Eye (tissue), 1 donor: Measurements from ENCODE around the gene CPB1.
"Not testable (repeated sequence)": the region's sequence is repeated elsewhere in the genome, so short reads cannot be mapped to it uniquely, and the experiment has no call there.

Experiments used
- DNase-seq: peaks from one replicate; pipeline ENCODE4 v3.0.0-alpha.2; 2015

Gene CPB1

GRCh38 chr3:148827585-148827984 lies at the start of gene CPB1:
Gene CPB1, plus strand, starts transcription at chr3:148827811. Its CDS starts 13 bp downstream, at chr3:148827824.
- no peak for DNase-seq

DNA sequence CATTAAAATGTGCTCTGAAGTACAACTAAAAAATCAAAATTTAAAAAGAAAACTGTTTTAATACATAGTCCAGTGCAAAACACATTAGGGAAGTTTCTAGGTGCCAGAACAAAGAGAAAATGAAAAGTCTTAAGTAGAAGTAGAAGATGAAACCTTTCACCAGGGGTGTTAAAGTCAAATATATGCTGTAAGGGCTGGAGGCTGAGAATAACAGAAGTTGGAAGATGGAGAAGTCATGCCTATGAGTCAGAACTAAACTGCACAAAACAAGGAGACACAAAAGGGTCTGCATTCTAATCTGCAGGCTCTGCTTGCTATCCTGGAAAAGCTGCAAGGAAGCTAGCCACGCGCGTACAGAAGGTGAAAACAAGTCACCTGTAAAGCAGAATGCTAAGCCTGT lies 48.7 kb upstream of the CPB1 start:
- no peak for DNase-seq

GRCh38 chr3:148785026-148785425 lies 42.6 kb upstream of the CPB1 start:
- not testable (repeated sequence) for DNase-seq

DNA sequence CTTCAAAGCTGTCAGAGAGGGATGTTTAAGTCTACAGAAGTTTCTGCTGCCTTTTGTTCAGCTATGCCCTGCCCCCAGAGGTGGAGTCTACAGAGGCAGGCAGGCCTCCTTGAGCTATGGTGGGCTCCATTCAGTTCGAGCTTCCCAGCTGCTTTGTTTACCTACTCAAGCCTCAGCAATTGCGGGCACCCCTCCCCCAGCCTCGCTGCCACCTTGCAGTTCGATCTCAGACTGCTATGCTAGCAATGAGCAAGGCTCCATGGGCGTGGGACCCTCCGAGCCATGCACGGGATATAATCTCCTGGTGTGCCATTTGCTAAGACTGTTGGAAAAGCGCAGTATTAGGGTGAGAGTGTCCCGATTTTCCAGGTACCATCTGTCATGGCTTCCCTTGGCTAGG lies 41.5 kb upstream of the CPB1 start:
- DNase-seq, result not testable (repeated sequence)

GRCh38 chr3:148789146-148789545 lies 38.5 kb upstream of the CPB1 start:
- DNase-seq, result peak; percentile 94

DNA sequence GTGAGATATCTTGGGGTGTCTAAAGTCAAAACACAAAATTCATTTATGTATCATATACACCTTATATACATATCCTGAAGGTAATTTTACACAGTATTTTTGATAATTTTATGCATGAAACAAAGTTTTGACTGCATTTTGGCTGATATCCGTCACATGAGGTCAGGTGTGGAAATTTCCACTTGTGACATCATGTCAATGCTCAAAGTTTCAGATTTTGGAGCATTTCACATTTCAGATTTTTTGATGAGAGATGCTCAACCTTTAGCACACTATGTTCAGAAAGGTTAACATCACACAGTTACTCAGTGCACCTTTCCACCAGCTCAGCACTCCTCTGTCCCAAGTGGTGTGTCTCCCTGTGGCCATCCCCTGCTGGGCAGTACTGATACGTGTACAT lies 37.7 kb upstream of the CPB1 start:
- DNase-seq, result peak; percentile 24

- DNase-seq, result no peak
These were observed 37.2 kb upstream of the CPB1 start for GRCh38 chr3:148790370-148790769.

DNA sequence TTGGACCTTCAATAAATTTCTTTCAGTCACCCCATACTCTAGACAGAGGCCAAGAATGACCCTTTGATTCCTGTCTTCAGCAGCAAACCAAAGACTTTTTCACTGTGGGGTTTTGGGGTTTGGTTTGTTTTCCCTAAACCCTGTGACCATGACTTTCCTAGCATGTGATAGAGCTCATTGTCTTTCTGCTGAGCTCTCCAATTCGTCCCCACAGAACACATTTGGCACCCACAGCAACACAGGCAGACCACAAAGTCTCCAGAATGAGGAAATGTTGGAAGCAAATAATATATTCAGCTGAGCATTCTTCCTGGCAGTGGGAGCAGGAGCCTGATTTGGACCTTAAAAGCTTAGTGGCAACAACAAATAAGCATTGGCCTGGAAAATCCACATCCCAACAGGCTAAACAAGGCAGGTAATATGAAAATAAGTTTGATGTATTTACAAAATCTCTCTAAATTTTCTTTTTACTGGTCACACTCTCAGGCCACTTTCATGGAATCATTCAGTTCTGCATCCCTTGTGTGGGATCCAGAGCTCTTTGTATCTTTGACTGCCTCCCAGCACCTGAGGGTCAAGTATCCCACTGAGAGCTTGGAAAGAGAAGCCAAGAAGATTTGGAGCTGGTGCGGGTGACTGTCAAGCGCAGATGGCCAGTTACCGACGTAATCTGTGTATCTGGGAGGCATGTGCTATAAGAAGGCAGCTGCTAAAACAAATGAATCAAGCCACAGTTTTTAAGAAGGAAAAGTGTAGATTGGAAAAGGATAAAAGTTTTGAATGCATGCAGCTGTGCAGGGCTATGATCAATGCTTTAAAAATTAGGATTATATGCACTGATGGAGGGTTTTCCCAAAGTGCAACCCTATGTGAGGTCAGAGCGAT lies 36.5 kb upstream of the CPB1 start:
- peak; percentile 84 for DNase-seq

DNA sequence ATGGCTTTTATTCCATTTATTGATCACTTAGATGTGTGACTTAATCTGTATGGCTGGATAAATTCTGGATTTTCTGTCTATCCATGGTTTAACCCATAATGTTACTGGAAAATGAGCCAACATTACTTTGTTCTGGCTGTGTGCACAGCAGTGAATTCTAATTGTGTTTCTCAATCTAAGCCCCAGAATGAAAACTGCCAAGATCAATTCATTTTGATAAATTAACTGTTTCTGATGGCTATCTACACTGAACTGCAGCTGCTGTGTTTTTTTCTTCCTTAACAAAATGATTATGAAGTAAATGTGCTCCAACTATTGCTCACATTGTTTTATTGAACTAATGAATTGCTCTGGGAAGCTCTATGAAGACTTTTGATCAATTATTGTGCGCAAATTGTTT lies 35.7 kb upstream of the CPB1 start:
- DNase-seq, result peak; percentile 72

- peak; percentile 75 for DNase-seq
These were observed 35.1 kb upstream of the CPB1 start for GRCh38 chr3:148792516-148792915.

- DNase-seq, result no peak
These were observed 30.8 kb upstream of the CPB1 start for GRCh38 chr3:148796799-148797198.

GRCh38 chr3:148797795-148798194 lies 29.8 kb upstream of the CPB1 start:
- no peak for DNase-seq

DNA sequence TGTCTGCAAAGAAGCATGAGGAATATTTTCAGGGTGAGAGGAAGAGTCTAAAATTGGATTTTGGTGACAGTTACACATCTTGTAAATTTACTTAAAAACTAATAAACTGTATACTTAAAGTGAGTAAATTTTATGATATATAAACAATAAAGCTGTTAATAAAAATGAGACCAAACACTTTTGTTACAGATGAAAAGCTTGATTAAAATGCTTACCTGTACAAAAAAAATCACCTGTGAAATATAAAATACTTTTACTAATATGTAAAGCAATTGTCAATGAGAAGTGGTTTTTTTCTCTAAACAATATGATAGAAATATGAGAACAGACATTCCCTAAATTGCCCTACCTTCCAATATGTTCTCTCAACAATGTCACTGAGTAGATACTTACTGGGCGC lies 27.2 kb upstream of the CPB1 start:
- no peak for DNase-seq

GRCh38 chr3:148809835-148810234 lies 17.8 kb upstream of the CPB1 start:
- no peak for DNase-seq

- DNase-seq, result peak; percentile 56
These were observed 12.1 kb upstream of the CPB1 start for GRCh38 chr3:148815316-148816110.

- DNase-seq, result no peak
These were observed 11.2 kb upstream of the CPB1 start for GRCh38 chr3:148816427-148816826.

GRCh38 chr3:148816981-148817525 lies 10.6 kb upstream of the CPB1 start:
- peak; percentile 27 for DNase-seq

DNA sequence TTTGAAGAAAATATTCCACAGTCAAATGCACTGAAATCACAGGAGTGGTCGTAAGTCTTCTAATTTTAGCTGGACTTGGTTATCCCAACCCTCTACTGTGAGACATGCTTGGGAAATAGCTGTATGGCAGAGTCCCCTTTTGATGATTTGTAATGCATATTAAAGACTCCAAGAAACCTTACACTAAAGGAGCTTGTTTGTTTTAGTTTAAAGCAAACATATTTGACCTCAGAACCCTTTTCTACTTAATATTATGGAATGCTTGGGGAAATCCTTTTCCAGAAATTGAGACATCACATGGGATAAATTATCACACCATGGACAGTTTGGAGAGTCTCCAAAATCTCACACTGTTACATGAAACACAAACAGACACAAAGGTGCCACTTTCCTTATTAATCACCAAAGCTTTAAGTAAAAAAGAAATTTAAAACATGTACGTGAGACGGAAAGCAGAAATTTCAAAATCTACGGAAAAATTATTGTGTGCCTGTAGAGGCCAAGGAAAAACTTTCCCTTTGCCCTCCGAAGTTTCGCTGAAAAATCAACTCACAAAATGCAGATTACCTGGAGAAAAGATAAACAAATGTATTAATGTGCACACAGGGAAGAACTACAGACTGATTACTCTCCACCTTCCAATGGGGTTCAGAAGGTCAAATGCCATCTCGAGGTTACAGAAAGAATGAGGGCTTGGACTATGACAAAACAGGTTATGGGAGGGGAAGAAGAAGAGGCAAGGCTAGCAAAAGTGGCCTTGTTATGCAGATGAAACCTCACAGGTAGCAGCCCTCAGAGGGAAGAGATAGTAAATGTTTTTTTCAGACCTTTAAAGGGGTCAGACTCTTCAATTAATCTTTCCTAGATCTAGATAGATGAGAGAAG lies 7.0 kb upstream of the CPB1 start:
- no peak for DNase-seq

GRCh38 chr3:148823026-148823425 lies 4.6 kb upstream of the CPB1 start:
- DNase-seq, result no peak

DNA sequence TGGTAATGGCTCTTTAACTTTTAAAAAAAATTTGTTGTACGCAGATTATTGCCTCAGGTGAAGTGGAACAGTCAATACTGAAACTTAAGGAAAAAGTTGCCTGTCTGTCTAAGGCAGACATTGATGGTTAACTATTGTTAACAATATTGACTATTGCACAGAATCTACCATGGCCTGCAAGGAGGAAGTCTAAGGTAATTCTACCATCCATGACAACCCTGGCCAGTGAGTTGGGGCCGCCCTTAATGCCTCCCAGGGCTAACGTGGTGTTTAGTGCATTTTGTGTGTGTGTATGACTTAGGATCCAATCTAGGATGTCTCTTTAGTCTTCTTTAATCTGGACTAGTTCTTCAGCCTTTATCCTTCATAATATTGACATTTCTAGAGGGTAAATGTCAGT lies 2.1 kb upstream of the CPB1 start:
- DNase-seq, result no peak

DNA sequence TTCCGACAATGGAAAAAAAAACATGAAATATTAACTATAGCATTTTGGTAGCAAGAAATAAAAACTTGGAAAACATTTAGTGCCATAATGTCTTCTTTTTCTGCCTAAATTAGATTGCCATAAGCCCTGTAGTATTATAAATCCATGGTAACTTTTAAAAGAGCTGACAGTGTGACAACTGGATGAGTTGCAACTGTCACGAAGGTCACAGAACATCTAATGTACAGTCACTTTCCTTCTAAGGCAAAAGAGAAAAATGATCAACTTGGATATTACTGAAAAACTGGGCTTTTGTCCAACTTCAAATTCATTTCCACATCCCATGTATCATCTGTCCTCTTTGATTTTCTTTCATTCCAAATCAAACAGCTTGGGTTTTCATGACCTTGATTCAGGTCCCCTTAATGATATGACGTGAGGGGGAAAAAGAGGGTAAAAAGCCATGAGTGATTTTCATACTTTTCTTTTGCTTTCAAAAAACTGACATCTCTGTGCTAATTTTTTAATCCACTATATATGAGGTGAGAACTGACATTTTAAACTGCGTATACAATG lies 602 bp downstream of the CPB1 start:
- DNase-seq, result no peak

GRCh38 chr3:148829926-148830325 lies 2.3 kb downstream of the CPB1 start:
- DNase-seq, result no peak
